PC-3 (cell line): ENCODE data around the gene SLC25A25. TPM values are rescaled to one million over a fixed set of nuclear protein-coding genes. Genes with fewer than 3 reads are reported as not detected.
A peak's percentile ranks its signal among the peaks of the same experiment; 100 is the strongest.

Source experiments
- ATAC-seq: fragments of 200-7000 bp; cut with Tn5 transposase; 2 replicates; pipeline ENCODE4 v1.9.1; 2020; ENCODE audit warnings: mild to moderate bottlenecking, moderate library complexity
- BruUV-seq: library from RNA; stranded (reverse); fragments of 400-500 nt; replicated peaks from 2 replicates; lab custom pipeline; 2021; lab: Mats Ljungman, UMichigan
- CTCF ChIA-PET: fragments of 300-600 bp; sonication (Branson Sonifier 250); formaldehyde crosslinking; loops from one replicate; lab custom pipeline; 2022; ENCODE audit warnings: antibody characterized with exemption; lab: Charles Lee
- POLR2A ChIA-PET: fragments of 300-600 bp; sonication (Branson Sonifier 250); formaldehyde crosslinking; loops from one replicate; lab custom pipeline; 2022; ENCODE audit warnings: antibody characterized with exemption; ENCODE audit not compliant: unreplicated experiment; lab: Charles Lee
- DNase-seq: peaks from one replicate; pipeline ENCODE4 v3.0.0-alpha.2; 2015
- H2AFZ ChIP-seq: fragments of 300-600 bp; sonication (generic); 2 replicates; pipeline ENCODE4 v1.6.0; 2016; ENCODE audit warnings: antibody characterized with exemption, low read length
- H3F3A ChIP-seq: fragments of 300-600 bp; sonication (generic); one replicate; pipeline ENCODE4 v1.6.0; 2017; ENCODE audit warnings: antibody characterized with exemption, low read length, control low read depth, mild to moderate bottlenecking; ENCODE audit not compliant: unreplicated experiment
- H3K27ac ChIP-seq: fragments of 300-600 bp; sonication (generic); 2 replicates; pipeline ENCODE4 v1.5.1; 2016; ENCODE audit warnings: mild to moderate bottlenecking, low read length
- H3K27me3 ChIP-seq: fragments of 300-600 bp; sonication (generic); 2 replicates; pipeline ENCODE4 v1.6.1; 2016; ENCODE audit warnings: low read length, mixed read lengths
- H3K36me3 ChIP-seq: fragments of 300-600 bp; sonication (generic); 2 replicates; pipeline ENCODE4 v1.6.1; 2016; ENCODE audit warnings: low read depth, mixed run types, low read length, mixed read lengths
- H3K4me1 ChIP-seq: fragments of 300-600 bp; sonication (generic); 2 replicates; pipeline ENCODE4 v1.5.1; 2016; ENCODE audit warnings: low read length; ENCODE audit not compliant: insufficient read depth
- H3K4me2 ChIP-seq: fragments of 300-600 bp; sonication (generic); 2 replicates; pipeline ENCODE4 v1.6.0; 2016; ENCODE audit warnings: low read length
- H3K4me3 ChIP-seq: fragments of 300-600 bp; sonication (generic); 2 replicates; pipeline ENCODE4 v1.5.1; 2016; ENCODE audit warnings: mild to moderate bottlenecking, low read length, mixed read lengths
- H3K79me2 ChIP-seq: fragments of 300-600 bp; sonication (generic); 2 replicates; pipeline ENCODE4 v1.6.1; 2017; ENCODE audit warnings: low read length, mixed read lengths
- H3K9ac ChIP-seq: fragments of 300-600 bp; sonication (generic); 2 replicates; pipeline ENCODE4 v1.6.0; 2016; ENCODE audit warnings: mild to moderate bottlenecking, low read length
- H3K9me2 ChIP-seq: fragments of 300-600 bp; sonication (generic); replicated peaks from 2 replicates; pipeline ENCODE4 v1.6.1; 2016; ENCODE audit warnings: mixed run types, low read length, mixed read lengths
- H3K9me3 ChIP-seq: fragments of 300-600 bp; sonication (generic); 2 replicates; pipeline ENCODE4 v1.6.1; 2016; ENCODE audit warnings: low read length, mixed read lengths
- H4K20me1 ChIP-seq: fragments of 300-600 bp; sonication (generic); 2 replicates; pipeline ENCODE4 v1.6.1; 2016; ENCODE audit warnings: low read length, mixed read lengths
- EZH2 ChIP-seq: fragments of 300-600 bp; sonication (generic); IDR thresholded peaks from one replicate; pipeline ENCODE4 v1.6.1; 2017; ENCODE audit warnings: antibody characterized with exemption, mild to moderate bottlenecking, low read length; ENCODE audit not compliant: unreplicated experiment
- EZH2phosphoT487 ChIP-seq: fragments of 300-600 bp; sonication (generic); IDR thresholded peaks from 2 replicates; pipeline ENCODE4 v1.6.1; 2018; ENCODE audit warnings: mild to moderate bottlenecking, antibody characterized with exemption, low read length, borderline replicate concordance
- intact Hi-C: fragments of 100-400 bp; cut with micrococcal nuclease; formaldehyde crosslinking; loops from 2 replicates; pipeline ENCODE4 v1.9.0; 2023
- total RNA-seq: library from RNA; depleted of rRNA; stranded (reverse); fragments of >200 nt; gene quantifications from 2 replicates; pipeline ENCODE4 v1.2.3, GENCODE V29; 2014
- TF ChIP-seq, protein P1 (sequence below): fragments of 300-600 bp; sonication (generic); conservative IDR thresholded peaks from 2 replicates; pipeline ENCODE4 v1.5.1; 2017; ENCODE audit warnings: antibody characterized with exemption, low read depth, mild to moderate bottlenecking, low read length

SLC25A25 gene
- total RNA-seq, 1 experiment from 2014 or later = 25.2 TPM

- TF ChIP-seq, protein P1, sequence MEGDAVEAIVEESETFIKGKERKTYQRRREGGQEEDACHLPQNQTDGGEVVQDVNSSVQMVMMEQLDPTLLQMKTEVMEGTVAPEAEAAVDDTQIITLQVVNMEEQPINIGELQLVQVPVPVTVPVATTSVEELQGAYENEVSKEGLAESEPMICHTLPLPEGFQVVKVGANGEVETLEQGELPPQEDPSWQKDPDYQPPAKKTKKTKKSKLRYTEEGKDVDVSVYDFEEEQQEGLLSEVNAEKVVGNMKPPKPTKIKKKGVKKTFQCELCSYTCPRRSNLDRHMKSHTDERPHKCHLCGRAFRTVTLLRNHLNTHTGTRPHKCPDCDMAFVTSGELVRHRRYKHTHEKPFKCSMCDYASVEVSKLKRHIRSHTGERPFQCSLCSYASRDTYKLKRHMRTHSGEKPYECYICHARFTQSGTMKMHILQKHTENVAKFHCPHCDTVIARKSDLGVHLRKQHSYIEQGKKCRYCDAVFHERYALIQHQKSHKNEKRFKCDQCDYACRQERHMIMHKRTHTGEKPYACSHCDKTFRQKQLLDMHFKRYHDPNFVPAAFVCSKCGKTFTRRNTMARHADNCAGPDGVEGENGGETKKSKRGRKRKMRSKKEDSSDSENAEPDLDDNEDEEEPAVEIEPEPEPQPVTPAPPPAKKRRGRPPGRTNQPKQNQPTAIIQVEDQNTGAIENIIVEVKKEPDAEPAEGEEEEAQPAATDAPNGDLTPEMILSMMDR = no peak
- no peak for TF ChIP-seq EZH2phosphoT487
- TF ChIP-seq EZH2 = no peak
- intact Hi-C loops = no loop called here
- H3K27ac ChIP-seq = peak overlapping the region; percentile 99
- ChIA-PET POLR2A (interaction anchor here (0.6 kb wide), 1 partner anchor 14 kb away, joined by 3 read pairs; no protein-coding TSS in a partner anchor), CTCF (no interaction called here)
- H3K9me2 ChIP-seq = no peaks in the 10 kb centered on the region
- no peak overlapping the region for H3K4me3 ChIP-seq
- H3K4me2 ChIP-seq = peak overlapping the region; percentile 75
- no peaks in the 10 kb centered on the region for H3K27me3 ChIP-seq
- H3F3A ChIP-seq = no peaks in the 10 kb centered on the region
- no peak overlapping the region for H2AFZ ChIP-seq
- no peaks in the 10 kb centered on the region for H3K9me3 ChIP-seq
- no peaks in the 10 kb centered on the region for H3K36me3 ChIP-seq
- no peak for ATAC-seq
- BruUV-seq = no TSS peak
- H3K9ac ChIP-seq = peak overlapping the region; percentile 83
- H3K79me2 ChIP-seq = no peaks in the 10 kb centered on the region
- H3K4me1 ChIP-seq = peaks cover 58% of the 10 kb centered on the region
- H4K20me1 ChIP-seq = no peaks in the 10 kb centered on the region
- DNase-seq = no peak
Measured at GRCh38 chr9:128144239-128145181, 76.5 kb downstream of the SLC25A25 start.

DNA sequence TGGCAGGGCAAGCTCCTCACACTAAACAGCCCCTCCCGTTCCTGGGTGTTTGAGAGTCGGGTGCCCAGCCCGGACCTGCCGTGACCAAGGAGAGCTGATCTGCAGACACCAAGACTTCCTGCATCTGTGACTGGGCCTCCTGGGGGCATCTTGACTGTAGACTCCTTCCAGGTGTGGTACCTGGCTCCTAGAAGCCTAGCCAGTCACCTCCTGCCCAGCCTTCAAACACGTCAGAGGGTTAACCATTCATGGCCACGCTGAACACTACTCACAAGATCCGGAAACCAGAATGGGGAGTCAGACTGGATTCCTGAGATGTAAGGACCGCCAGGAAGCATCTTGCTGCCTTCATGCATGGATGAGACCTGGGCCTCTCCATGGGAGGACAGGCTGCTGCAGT lies 77.5 kb downstream of the SLC25A25 start:
- Histone ChIP-seq H3K27ac (peak overlapping the region; percentile 99), H2AFZ (no peak overlapping the region), H3K79me2 (no peaks in the 10 kb centered on the region), H3K4me3 (no peak overlapping the region), H4K20me1 (no peaks in the 10 kb centered on the region), H3K9me3 (no peaks in the 10 kb centered on the region), H3K36me3 (no peaks in the 10 kb centered on the region), H3K27me3 (no peaks in the 10 kb centered on the region), H3F3A (no peaks in the 10 kb centered on the region), H3K9me2 (no peaks in the 10 kb centered on the region), H3K9ac (peak overlapping the region; percentile 85), H3K4me1 (peaks cover 68% of the 10 kb centered on the region), H3K4me2 (peak overlapping the region; percentile 28)
- DNase-seq = peak; percentile 94
- CTCF ChIA-PET = no interaction called here
- BruUV-seq = no TSS peak
- intact Hi-C loops = no loop called here
- TF ChIP-seq, protein P1 = no peak
- TF ChIP-seq EZH2 (no peak), EZH2phosphoT487 (no peak)
- POLR2A ChIA-PET = interaction anchor here (0.6 kb wide), 1 partner anchor 13 kb away, joined by 3 read pairs; no protein-coding TSS in a partner anchor
- ATAC-seq = peak; percentile 51

GRCh38 chr9:128145951-128146351 lies 77.9 kb downstream of the SLC25A25 start:
- Histone ChIP-seq H3K9ac (peak overlapping the region; percentile 85), H3K27ac (peak overlapping the region; percentile 99), H2AFZ (no peak overlapping the region), H3K36me3 (no peaks in the 10 kb centered on the region), H4K20me1 (no peaks in the 10 kb centered on the region), H3K4me3 (no peak overlapping the region), H3K4me2 (peak overlapping the region; percentile 28), H3F3A (no peaks in the 10 kb centered on the region), H3K4me1 (peaks cover 68% of the 10 kb centered on the region), H3K27me3 (no peaks in the 10 kb centered on the region), H3K9me2 (no peaks in the 10 kb centered on the region), H3K79me2 (no peaks in the 10 kb centered on the region), H3K9me3 (no peaks in the 10 kb centered on the region)
- ATAC-seq (no peak), DNase-seq (no peak)
- TF ChIP-seq, protein P1 = no peak
- no peak for TF ChIP-seq EZH2
- BruUV-seq = no TSS peak
- intact Hi-C loops = no loop called here
- ChIA-PET CTCF (no interaction called here), POLR2A (no interaction called here)
